ENCODE results near the gene CBLB.

- TF ChIP-seq CTCF (IDR thresholded peaks at IDR 0.05), result no peak
- no peak for TF ChIP-seq POLR2A (IDR thresholded peaks at IDR 0.05)
- TF ChIP-seq POLR2AphosphoS5 (IDR thresholded peaks at IDR 0.05), result no peak
Measured at GRCh38 chr3:105755121-105755886, 113.5 kb downstream of the CBLB start.

Data from prostate gland (tissue), 2 donors.